DND-41 (cell line): Measurements from ENCODE around the gene ZFP37.

Source experiments
- ATAC-seq: fragments of 200-7000 bp; cut with Tn5 transposase; 3 replicates; pipeline ENCODE4 v1.9.1; 2021; ENCODE audit warnings: low read depth; ENCODE audit not compliant: insufficient read depth
- DNase-seq: peaks from one replicate; pipeline ENCODE4 v3.0.0-alpha.2; 2020
- H2AFZ ChIP-seq: 2 replicates; pipeline ENCODE4 v1.6.0; 2012; ENCODE audit warnings: low read depth, low read length
- H3K27ac ChIP-seq: 2 replicates; pipeline ENCODE4 v1.5.1; 2012; ENCODE audit warnings: low read length, inconsistent platforms
- H3K27me3 ChIP-seq: fragments of 200-600 bp; sonication (generic); 2 replicates; pipeline ENCODE4 v1.6.0; 2012; ENCODE audit warnings: low read length, mild to moderate bottlenecking, inconsistent platforms; ENCODE audit not compliant: insufficient read depth, poor library complexity
- H3K36me3 ChIP-seq: 2 replicates; pipeline ENCODE4 v1.5.1; 2012; ENCODE audit warnings: low read length, inconsistent platforms; ENCODE audit not compliant: insufficient read depth
- H3K4me1 ChIP-seq: 2 replicates; pipeline ENCODE4 v1.5.1; 2012; ENCODE audit warnings: mild to moderate bottlenecking, low read length; ENCODE audit not compliant: insufficient read depth
- H3K4me2 ChIP-seq: 2 replicates; pipeline ENCODE4 v1.6.0; 2012; ENCODE audit warnings: mild to moderate bottlenecking, moderate library complexity, low read length, inconsistent platforms; ENCODE audit not compliant: insufficient read depth
- H3K4me3 ChIP-seq, 2 experiments: fragments of 200-600 bp in 1 of 2; shearing (Covaris generic) in 1 of 2; 2 replicates each; pipeline ENCODE4 v1.5.1; 2012 to 2016; ENCODE audit warnings: inconsistent platforms in 2 of 2, low read length in 2 of 2, mild to moderate bottlenecking in 2 of 2, low read depth in 1 of 2, moderate library complexity in 1 of 2
- H3K79me2 ChIP-seq: 2 replicates; pipeline ENCODE4 v1.6.0; 2012; ENCODE audit warnings: low read length, inconsistent platforms; ENCODE audit not compliant: insufficient read depth
- H3K9ac ChIP-seq: 2 replicates; pipeline ENCODE4 v1.6.0; 2012; ENCODE audit warnings: low read depth, mild to moderate bottlenecking, inconsistent platforms, low read length, moderate library complexity
- H3K9me3 ChIP-seq: 2 replicates; pipeline ENCODE4 v1.5.1; 2012; ENCODE audit warnings: low read length, moderate library complexity, mild to moderate bottlenecking, inconsistent platforms; ENCODE audit not compliant: insufficient read depth, severe bottlenecking
- H4K20me1 ChIP-seq: 2 replicates; pipeline ENCODE4 v1.6.0; 2012; ENCODE audit warnings: low read length; ENCODE audit not compliant: insufficient read depth
- CTCF ChIP-seq: IDR thresholded peaks from 2 replicates; pipeline ENCODE4 v1.5.1; 2012; ENCODE audit warnings: borderline replicate concordance, low read length, moderate library complexity, mild to moderate bottlenecking; ENCODE audit not compliant: poor library complexity, severe bottlenecking; ENCODE audit errors: extremely low read depth
- EZH2 ChIP-seq: IDR thresholded peaks from 3 replicates; pipeline ENCODE4 v1.6.1; 2012; ENCODE audit warnings: borderline replicate concordance, low read depth, mild to moderate bottlenecking, moderate library complexity, low read length, inconsistent platforms; ENCODE audit not compliant: severe bottlenecking

ZFP37 gene

DNA sequence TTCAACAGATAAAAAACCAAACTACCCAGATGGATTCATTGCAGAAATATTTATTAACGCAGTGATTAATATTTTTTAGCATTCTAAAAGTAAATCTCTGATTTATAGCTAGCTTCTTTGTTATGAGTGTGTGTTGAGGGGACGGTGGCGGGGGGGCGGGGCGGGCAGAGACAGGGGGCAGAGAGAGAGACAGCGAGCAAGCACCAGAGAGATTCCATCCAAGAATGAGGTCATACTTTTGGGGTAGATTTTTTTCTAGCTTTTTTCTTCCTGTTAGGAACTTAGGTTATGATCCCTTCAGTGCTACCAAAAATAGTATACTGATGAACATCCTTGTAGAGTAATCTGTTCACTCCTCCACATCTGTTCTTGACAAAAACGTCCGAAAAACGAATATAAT is 44.0 kb downstream of the ZFP37 start:
- no peaks in the 10 kb centered on the region for H3K9me3 ChIP-seq
- DNase-seq, result no peak
- no peak overlapping the region for H3K9ac ChIP-seq
- H3K27me3 ChIP-seq, result no peaks in the 10 kb centered on the region
- ATAC-seq, result no peak
- no peaks in the 10 kb centered on the region for H3K36me3 ChIP-seq
- H3K4me2 ChIP-seq, result no peak overlapping the region
- TF ChIP-seq EZH2 (no peak), CTCF (no peak)
- no peak overlapping the region for H2AFZ ChIP-seq
- no peaks in the 10 kb centered on the region for H3K4me1 ChIP-seq
- H3K79me2 ChIP-seq, result no peaks in the 10 kb centered on the region
- H4K20me1 ChIP-seq, result no peaks in the 10 kb centered on the region
- no peak overlapping the region for H3K27ac ChIP-seq
- H3K4me3 ChIP-seq, result no peak overlapping the region

DNA sequence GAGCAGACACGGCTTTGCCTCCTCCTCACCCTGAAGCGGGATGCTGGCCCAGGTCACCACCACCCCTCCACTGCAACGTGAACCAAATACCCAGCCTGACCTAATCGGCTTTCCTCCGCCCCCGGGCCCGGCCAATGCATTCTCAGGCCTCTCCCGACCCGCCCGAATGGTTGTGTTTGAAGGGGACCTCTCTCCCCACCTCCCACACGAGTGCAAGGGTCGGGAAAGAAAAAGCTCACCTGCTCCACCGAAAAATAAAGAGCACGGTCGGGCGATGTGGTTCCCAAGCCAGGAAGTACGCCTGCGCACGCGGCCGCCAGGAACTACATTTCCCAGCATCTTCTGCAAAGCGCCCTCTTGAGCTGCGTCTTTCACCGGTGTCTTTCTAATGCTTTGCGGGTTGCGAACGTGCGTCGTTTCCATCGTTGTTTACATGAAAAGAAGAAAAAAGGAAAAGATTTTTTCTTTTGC is 44.6 kb downstream of the ZFP37 start, which contains the start of gene ZNF883:
ZNF883 (minus strand) TSS at position 282 of the 471 bp plus-strand sequence.
- no peaks in the 10 kb centered on the region for H3K79me2 ChIP-seq
- no peak for DNase-seq
- H3K4me3 ChIP-seq, result no peak within 1 kb of the TSS
- H3K9me3 ChIP-seq, result no peaks in the 10 kb centered on the region
- no peak within 1 kb of the TSS for H3K9ac ChIP-seq
- H3K4me2 ChIP-seq, result no peak within 1 kb of the TSS
- H3K27ac ChIP-seq, result no peak within 1 kb of the TSS
- no peak for ATAC-seq
- no peaks in the 10 kb centered on the region for H4K20me1 ChIP-seq
- H3K36me3 ChIP-seq, result no peaks in the 10 kb centered on the region
- no peak for TF ChIP-seq EZH2
- TF ChIP-seq CTCF, result no peak
- H3K27me3 ChIP-seq, result no peaks in the 10 kb centered on the region
- no peaks in the 10 kb centered on the region for H3K4me1 ChIP-seq
- no peak within 1 kb of the TSS for H2AFZ ChIP-seq

DNA sequence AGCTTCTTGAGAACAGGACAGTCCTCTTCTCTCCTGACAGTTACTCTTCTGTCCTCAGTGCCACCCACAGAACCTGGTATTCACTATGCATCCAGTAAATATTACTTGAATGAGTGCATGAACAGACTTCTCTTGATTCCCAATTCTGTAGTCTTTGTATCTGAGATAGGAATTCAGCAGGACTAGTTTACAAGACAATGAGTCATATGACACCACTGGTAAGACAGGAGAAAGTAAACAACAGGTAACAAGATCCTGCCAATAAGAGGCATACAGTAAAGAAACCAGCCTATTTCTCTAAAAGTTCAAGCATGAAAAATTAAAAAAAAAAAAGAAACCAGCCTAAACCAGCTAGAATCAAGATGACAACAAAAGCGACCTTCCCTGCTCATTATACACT is 50.7 kb downstream of the ZFP37 start:
- Histone ChIP-seq H3K79me2 (no peaks in the 10 kb centered on the region), H3K27me3 (no peaks in the 10 kb centered on the region), H4K20me1 (no peaks in the 10 kb centered on the region), H3K4me3 (no peak overlapping the region), H3K4me2 (no peak overlapping the region), H3K36me3 (no peaks in the 10 kb centered on the region), H3K27ac (no peak overlapping the region), H3K9ac (no peak overlapping the region), H3K9me3 (no peaks in the 10 kb centered on the region), H2AFZ (no peak overlapping the region), H3K4me1 (no peaks in the 10 kb centered on the region)
- TF ChIP-seq CTCF (no peak), EZH2 (no peak)
- ATAC-seq (no peak), DNase-seq (no peak)
